PFSK-1 (cell line): ENCODE measurements around the gene ABCC1.

Experiments used
- FOXP2 ChIP-seq: optimal IDR thresholded peaks from 2 replicates; pipeline ENCODE3; 2011; ENCODE audit warnings: borderline replicate concordance, control low read depth, inconsistent platforms; ENCODE audit not compliant: insufficient read depth; ENCODE audit errors: extremely low read length, extremely low read depth
- POLR2AphosphoS5 ChIP-seq: IDR thresholded peaks from 2 replicates; pipeline ENCODE4 v1.6.1; 2012; ENCODE audit warnings: low read depth, mild to moderate bottlenecking, control low read depth, low read length, moderate library complexity
- SIN3A ChIP-seq: IDR thresholded peaks from 2 replicates; pipeline ENCODE4 v1.6.1; 2012; ENCODE audit warnings: mild to moderate bottlenecking, low read length, moderate library complexity, borderline replicate concordance; ENCODE audit not compliant: insufficient read depth
- TF ChIP-seq, protein P1 (sequence below), 2 experiments: IDR thresholded peaks; 2 replicates each; pipeline versions ENCODE4 v1.6.1 to v1.8.0; 2011 to 2012; ENCODE audit warnings: low read depth in 2 of 2, low read length in 2 of 2, control low read depth in 1 of 2, inconsistent platforms in 1 of 2, mild to moderate bottlenecking in 1 of 2, moderate library complexity in 1 of 2; ENCODE audit not compliant: insufficient read depth in 1 of 2

DNA sequence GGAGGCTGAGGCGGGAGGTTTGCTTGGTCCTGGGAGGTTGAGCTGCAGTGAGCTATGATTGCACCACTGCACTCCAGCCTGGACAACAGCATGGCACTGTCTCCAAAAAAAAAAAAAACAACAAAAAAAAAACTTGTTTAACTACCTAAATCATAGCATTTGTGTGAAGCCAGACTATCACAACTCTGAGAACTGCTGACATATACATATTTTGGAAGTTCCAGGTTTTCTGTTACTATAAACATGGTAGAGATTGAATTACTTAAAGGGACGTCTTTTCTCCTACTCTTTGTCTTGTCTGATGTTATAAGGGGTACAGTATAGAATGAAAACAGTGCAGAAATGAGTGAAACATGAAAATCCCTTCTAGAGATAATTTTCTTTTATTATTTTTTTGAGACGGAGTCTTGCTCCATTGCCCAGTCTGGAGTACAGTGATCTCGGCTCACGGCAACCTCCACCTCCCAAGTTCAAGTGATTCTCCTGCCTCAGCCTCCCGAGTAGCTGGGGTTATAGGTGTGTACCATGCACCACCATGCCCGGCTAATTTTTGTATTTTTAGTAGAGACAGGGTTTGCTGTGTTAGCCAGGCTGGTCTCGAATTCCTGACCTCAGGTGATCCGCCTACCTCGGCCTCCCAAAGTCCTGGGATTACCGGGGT lies 18.4 kb downstream of the ABCC1 start:
- TF ChIP-seq SIN3A = no peak
- TF ChIP-seq FOXP2 = no peak
- no peak for TF ChIP-seq POLR2AphosphoS5
- TF ChIP-seq, protein P1, sequence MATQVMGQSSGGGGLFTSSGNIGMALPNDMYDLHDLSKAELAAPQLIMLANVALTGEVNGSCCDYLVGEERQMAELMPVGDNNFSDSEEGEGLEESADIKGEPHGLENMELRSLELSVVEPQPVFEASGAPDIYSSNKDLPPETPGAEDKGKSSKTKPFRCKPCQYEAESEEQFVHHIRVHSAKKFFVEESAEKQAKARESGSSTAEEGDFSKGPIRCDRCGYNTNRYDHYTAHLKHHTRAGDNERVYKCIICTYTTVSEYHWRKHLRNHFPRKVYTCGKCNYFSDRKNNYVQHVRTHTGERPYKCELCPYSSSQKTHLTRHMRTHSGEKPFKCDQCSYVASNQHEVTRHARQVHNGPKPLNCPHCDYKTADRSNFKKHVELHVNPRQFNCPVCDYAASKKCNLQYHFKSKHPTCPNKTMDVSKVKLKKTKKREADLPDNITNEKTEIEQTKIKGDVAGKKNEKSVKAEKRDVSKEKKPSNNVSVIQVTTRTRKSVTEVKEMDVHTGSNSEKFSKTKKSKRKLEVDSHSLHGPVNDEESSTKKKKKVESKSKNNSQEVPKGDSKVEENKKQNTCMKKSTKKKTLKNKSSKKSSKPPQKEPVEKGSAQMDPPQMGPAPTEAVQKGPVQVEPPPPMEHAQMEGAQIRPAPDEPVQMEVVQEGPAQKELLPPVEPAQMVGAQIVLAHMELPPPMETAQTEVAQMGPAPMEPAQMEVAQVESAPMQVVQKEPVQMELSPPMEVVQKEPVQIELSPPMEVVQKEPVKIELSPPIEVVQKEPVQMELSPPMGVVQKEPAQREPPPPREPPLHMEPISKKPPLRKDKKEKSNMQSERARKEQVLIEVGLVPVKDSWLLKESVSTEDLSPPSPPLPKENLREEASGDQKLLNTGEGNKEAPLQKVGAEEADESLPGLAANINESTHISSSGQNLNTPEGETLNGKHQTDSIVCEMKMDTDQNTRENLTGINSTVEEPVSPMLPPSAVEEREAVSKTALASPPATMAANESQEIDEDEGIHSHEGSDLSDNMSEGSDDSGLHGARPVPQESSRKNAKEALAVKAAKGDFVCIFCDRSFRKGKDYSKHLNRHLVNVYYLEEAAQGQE (IDR thresholded peaks at IDR 0.05; ENCODE audit: insufficient read depth in 1 of 2, low read depth in 2 of 2, low read length in 2 of 2) = no peak
